Peyer's patch (tissue), 4 donors: ENCODE data around the gene FNIP1.

Experiments used
- POLR2A ChIP-seq, 2 donors: fragments of 450-650 bp; IDR thresholded peaks; one replicate each; pipeline ENCODE4 v1.5.1; 2017; ENCODE audit warnings: antibody characterized with exemption in 2 of 2, mild to moderate bottlenecking in 2 of 2, moderate library complexity in 2 of 2
- TF ChIP-seq, protein P1 (sequence below), 6 experiments: fragments of 450-650 bp in 4 of 6; fragments of 200-600 bp in 2 of 6; sonication (generic) in 1 of 6; IDR thresholded peaks; one replicate each; pipeline ENCODE4 v1.5.1; 2017 to 2019; ENCODE audit warnings: antibody characterized with exemption in 6 of 6, mild to moderate bottlenecking in 3 of 6, moderate library complexity in 1 of 6

DNA sequence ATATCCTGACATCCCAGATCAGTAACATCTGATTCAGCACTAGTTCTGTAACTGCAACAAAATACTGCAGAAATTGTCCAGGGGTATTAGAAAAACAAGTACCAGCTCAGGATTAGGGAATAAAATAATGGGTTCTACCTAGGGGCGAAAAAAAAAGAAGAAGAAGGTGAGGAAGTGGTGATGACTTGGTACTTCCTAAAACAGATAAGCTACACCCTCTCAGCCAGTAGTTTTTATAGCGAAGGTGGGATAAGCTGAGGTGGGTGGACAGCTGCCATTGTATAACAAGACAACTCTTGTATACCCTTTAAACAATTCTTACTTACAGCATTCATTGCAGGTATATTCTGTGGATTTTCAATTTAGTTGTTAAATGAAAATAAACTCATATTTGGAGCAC is 180.9 kb downstream of the FNIP1 start:
- TF ChIP-seq, protein P1, sequence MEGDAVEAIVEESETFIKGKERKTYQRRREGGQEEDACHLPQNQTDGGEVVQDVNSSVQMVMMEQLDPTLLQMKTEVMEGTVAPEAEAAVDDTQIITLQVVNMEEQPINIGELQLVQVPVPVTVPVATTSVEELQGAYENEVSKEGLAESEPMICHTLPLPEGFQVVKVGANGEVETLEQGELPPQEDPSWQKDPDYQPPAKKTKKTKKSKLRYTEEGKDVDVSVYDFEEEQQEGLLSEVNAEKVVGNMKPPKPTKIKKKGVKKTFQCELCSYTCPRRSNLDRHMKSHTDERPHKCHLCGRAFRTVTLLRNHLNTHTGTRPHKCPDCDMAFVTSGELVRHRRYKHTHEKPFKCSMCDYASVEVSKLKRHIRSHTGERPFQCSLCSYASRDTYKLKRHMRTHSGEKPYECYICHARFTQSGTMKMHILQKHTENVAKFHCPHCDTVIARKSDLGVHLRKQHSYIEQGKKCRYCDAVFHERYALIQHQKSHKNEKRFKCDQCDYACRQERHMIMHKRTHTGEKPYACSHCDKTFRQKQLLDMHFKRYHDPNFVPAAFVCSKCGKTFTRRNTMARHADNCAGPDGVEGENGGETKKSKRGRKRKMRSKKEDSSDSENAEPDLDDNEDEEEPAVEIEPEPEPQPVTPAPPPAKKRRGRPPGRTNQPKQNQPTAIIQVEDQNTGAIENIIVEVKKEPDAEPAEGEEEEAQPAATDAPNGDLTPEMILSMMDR (IDR thresholded peaks at IDR 0.05): no peak
- no peak for TF ChIP-seq POLR2A (IDR thresholded peaks at IDR 0.05)
